Islet precursor cell (in vitro differentiated cells): ENCODE measurements around the gene G2E3.

Experiments used
- DNase-seq: peaks from one replicate; pipeline ENCODE4 v3.0.0-alpha.2; 2018

G2E3 gene

DNA sequence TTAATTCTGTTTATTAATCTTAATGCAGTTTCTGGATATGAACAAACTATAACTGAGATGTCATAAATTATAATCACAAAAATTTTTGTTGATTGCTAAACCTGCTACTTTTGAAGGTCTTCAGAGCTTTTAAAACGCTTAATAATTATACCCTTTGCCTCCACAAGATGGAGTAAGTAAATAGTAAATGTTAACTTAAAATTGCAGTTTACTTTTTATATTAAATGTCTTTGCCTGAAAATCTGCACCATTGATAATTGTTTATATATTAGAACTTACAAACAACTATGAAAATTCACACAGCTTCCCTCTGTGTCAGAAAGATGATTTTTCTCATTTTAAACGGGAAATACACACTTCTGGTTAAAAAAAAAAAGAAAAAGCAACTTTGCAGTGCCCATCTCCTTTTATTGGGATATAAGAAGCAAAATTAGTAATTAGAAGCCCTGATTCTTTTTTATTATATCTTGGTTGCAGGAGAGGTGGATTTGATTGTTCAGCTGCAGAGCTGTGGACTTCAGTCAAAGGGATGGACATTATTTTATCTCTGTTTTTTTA, 98.7 kb downstream of the G2E3 start:
- no peak for DNase-seq

DNA sequence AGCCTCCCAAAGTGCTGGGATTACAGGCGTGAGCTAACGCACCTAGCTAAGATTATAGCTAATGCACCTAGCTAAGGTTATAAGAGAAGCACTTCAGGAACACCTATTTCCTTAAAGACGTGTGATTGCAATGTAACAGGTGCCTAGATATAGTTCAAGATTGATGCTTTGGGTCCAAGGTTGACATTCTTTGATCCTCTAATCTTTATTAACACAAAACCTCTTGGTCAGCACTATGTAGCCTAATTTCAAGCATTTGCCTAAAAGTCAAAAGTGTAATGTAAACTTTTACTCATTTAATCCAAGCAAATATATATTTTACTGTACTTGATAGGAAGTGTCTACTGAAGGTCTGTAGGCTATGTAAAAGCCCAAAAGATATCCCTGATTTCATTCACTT, 99.7 kb downstream of the G2E3 start:
- DNase-seq: no peak

DNA sequence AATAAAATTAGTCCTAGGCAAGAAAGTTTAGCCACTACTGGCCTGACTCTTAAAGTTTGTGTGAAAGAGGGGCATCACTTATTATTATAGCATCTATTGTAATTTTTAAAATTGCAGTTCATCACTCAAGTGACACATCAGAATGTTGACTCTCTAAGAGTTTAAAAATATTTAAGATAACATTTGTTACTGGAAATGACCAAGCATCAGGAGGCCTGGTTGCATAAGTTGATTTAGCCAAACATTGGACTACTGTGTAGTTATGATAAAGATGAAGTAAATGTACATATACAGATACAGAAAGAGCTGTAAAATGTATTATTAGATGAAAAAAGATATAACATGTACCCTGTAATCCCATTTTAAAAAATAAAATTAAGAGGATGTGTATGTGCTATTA, 110.6 kb downstream of the G2E3 start:
- no peak for DNase-seq
